GM18870 (cell line): ENCODE results near the gene ICAM4.

ENCODE experiments used
- ATAC-seq: cut with Tn5 transposase; IDR thresholded peaks from one replicate; pipeline ENCODE4 v1.9.1; 2021; ENCODE audit warnings: moderate library complexity; ENCODE audit not compliant: unreplicated experiment

Gene ICAM4

DNA sequence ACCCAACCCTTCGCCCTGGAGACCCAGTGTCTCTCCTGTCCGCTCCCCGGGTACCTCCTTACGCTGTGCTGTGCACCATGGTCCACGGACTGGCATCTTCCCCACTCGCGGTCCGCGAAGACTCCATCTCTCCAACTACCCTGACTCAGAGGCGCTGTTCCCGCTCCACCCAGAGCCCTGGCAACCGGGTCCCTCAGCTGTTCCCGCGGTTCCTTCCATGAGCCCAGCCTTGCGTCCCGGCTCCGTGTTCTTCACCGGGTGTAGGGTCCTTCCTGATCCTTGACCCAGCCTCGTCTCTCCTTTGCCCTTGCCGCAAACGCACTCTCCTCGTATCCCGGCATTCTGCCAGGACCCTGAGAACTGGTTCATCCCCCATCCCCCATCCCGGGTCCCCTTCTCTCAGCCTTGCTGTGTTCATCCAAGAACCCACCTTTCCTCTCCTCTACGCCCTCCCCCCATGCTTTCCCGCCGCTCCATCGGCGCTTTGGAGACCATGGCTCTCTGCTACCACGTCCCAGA, 3.7 kb downstream of the ICAM4 start:
- ATAC-seq, result no peak

DNA sequence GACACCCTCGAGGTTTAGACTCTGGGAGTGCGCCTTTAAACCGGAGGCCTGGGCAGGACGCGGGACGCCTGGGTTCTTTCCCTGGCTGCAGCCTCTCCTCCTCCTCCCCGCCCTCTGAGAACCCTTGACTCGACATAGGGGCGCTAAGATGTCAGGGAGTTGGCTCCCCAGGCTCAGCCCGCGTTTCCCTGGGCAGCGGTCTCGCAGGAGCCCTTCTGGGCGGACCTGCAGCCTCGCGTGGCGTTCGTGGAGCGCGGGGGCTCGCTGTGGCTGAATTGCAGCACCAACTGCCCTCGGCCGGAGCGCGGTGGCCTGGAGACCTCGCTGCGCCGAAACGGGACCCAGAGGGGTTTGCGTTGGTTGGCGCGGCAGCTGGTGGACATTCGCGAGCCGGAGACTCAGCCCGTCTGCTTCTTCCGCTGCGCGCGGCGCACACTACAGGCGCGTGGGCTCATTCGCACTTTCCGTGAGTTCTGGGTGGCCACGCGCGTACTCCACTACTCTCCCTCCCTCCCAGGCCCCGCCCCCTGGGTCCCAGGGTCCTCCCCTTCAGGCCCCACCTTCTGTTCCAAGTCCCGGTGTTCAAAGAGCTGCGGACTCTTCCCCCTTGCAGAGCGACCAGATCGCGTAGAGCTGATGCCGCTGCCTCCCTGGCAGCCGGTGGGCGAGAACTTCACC, 4.3 kb downstream of the ICAM4 start:
- no peak for ATAC-seq

DNA sequence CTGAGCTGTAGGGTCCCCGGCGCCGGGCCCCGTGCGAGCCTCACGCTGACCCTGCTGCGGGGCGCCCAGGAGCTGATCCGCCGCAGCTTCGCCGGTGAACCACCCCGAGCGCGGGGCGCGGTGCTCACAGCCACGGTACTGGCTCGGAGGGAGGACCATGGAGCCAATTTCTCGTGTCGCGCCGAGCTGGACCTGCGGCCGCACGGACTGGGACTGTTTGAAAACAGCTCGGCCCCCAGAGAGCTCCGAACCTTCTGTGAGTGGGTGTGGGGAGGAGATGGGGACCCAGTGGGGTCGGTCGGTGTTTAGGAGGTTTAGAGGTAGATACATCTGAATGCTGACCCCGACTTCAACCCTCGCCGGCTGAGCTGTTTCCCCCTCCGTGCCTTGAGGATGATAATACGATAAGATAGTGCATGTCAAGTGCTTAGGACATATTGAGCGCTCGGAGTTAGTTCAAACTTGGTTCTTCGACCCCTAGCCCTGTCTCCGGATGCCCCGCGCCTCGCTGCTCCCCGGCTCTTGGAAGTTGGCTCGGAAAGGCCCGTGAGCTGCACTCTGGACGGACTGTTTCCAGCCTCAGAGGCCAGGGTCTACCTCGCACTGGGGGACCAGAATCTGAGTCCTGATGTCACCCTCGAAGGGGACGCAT, 4.9 kb downstream of the ICAM4 start:
- ATAC-seq, result no peak

DNA sequence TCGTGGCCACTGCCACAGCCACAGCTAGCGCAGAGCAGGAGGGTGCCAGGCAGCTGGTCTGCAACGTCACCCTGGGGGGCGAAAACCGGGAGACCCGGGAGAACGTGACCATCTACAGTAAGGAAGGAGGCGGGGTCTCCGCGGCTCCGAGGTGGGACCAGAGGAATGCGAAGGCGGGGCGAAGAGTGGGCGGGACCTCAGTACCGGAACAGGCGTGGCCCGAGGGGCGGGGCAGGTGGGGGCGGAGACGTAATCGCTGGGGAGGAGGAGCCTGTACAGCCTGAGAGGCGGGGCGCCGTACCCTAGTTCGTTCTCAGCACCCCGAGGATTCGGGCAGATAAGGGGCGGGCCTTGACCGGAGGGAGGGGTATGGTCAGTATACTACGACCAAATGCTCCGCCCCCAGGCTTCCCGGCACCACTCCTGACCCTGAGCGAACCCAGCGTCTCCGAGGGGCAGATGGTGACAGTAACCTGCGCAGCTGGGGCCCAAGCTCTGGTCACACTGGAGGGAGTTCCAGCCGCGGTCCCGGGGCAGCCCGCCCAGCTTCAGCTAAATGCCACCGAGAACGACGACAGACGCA, 5.5 kb downstream of the ICAM4 start:
- ATAC-seq, result no peak

DNA sequence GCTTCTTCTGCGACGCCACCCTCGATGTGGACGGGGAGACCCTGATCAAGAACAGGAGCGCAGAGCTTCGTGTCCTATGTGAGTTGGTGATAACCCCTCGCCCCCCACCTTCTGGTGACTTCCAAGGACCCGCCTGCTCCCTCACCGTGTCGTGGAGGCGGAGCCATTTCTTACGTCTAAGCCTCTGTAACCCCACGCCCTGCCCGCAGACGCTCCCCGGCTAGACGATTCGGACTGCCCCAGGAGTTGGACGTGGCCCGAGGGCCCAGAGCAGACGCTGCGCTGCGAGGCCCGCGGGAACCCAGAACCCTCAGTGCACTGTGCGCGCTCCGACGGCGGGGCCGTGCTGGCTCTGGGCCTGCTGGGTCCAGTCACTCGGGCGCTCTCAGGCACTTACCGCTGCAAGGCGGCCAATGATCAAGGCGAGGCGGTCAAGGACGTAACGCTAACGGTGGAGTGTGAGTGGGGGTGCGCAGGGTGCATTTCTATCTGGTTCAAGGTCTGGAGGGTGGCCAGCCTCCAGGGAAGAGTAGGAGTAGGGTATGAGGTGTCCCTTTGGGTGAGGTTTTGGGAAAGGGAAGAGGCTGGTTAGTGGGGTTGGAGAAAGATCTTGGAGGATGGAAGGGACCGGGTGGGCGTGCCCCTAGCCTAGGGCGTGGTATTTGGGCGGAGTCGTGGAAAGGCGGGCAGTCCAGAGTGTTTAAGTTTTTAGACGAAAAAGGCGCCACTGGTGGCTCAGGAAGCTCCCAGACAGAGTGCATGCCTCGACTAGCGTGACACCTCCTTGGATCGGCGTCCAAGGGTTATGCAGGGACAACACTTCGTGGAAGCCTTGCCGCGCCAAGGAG, 6.3 kb downstream of the ICAM4 start:
- no peak for ATAC-seq

DNA sequence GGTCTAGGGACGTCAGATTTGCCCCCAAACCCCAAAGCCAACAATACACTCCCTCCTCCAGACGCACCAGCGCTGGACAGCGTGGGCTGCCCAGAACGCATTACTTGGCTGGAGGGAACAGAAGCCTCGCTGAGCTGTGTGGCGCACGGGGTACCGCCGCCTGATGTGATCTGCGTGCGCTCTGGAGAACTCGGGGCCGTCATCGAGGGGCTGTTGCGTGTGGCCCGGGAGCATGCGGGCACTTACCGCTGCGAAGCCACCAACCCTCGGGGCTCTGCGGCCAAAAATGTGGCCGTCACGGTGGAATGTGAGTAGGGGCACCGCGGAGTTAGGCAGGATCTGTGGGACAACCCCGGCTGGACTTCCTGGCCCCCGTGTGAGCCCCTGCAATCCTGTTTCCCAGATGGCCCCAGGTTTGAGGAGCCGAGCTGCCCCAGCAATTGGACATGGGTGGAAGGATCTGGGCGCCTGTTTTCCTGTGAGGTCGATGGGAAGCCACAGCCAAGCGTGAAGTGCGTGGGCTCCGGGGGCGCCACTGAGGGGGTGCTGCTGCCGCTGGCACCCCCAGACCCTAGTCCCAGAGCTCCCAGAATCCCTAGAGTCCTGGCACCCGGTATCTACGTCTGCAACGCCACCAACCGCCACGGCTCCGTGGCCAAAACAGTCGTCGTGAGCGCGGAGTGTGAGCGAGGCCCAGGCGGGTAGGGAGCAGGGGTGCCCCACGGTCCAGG, 7.0 kb downstream of the ICAM4 start:
- no peak for ATAC-seq

DNA sequence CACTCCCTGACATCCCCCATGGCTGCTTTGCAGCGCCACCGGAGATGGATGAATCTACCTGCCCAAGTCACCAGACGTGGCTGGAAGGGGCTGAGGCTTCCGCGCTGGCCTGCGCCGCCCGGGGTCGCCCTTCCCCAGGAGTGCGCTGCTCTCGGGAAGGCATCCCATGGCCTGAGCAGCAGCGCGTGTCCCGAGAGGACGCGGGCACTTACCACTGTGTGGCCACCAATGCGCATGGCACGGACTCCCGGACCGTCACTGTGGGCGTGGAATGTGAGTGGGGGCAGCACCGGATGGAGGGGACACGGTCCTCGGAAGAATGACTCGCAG, 7.6 kb downstream of the ICAM4 start:
- ATAC-seq, result no peak

DNA sequence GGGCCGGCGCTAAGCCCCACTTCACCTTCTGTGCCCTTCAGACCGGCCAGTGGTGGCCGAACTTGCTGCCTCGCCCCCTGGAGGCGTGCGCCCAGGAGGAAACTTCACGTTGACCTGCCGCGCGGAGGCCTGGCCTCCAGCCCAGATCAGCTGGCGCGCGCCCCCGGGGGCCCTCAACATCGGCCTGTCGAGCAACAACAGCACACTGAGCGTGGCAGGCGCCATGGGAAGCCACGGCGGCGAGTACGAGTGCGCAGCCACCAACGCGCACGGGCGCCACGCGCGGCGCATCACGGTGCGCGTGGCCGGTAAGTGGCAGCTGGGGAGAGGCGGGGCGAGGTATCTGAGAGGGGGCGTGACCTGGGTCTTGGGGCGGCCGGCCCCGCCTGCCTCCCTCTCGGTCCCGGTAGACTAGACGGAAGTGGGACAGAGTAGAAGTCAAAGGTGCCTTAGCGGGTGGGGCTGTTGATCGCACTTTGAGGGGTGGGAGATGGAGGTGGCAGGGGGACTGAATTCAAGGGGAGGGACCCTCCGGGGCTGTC, 8.6 kb downstream of the ICAM4 start:
- ATAC-seq, result no peak

DNA sequence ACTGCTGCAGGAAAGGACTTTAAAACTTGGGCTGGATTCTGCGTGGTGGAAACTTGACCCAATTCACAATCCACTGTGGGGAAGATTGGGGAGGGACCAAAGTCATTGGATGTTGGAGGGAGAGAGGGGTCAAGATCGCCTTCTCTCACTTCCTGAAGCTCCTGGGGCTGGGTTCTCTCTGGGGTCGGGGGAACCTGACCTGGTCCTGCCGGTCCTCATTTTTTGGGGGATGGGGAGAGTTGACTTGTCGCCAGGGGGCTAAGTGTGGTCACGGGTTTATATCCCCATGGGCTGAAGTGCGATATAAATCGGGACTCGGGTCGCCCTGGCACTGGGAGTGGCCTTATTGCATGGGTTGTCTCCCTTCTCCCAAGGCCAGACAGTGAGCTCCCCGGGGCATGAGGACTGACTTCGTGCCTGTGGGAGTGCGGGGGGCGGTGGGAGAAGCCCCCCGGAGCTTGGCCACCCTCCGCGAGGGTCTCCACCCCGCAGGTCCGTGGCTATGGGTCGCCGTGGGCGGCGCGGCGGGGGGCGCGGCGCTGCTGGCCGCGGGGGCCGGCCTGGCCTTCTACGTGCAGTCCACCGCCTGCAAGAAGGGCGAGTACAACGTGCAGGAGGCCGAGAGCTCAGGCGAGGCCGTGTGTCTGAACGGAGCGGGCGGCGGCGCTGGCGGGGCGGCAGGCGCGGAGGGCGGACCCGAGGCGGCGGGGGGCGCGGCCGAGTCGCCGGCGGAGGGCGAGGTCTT, 9.3 kb downstream of the ICAM4 start:
- ATAC-seq, result no peak

DNA sequence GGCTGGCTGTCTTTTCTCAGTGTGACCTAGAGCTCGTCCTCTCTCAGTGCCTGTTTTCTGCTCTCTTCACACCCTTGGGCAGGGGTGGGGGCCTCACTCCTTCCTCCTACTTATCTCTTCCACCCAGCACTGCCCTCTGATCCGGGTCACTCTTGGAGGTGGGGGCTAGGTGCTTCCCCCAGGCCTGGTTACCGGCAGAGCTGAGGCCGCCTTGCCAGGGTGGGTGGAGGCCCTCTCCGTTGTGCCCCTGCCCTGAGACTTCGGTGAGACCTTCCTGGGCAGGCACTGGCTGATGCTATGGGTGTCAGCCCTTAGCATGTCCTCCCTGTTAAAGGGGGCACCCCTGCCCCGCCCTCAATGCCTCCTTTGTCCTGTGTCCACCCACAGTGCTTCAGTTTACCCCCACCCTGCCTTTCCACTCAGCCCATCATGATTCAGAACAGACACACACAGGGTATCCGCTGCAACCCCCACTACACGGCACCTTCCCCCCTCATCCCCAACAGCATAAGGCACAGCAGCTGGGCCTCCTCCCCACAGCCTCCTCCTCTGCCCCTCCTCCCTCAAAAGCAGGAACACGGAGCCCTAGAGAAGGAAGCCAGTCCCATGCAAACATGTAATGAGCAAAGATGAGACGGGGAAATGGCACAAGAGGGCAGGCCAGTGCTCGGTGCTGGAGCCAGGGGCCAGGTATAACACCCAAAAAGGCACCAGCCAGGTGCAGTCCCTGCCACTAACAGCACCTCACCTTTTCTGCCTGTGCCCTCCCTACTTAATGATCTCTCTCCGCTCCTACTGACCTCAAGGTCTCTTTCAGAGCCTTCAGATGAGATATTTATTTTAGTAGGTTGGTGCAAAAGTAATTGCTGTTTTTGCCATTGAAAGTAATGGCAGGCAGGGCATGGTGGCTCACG, 13.0 kb downstream of the ICAM4 start:
- no peak for ATAC-seq

DNA sequence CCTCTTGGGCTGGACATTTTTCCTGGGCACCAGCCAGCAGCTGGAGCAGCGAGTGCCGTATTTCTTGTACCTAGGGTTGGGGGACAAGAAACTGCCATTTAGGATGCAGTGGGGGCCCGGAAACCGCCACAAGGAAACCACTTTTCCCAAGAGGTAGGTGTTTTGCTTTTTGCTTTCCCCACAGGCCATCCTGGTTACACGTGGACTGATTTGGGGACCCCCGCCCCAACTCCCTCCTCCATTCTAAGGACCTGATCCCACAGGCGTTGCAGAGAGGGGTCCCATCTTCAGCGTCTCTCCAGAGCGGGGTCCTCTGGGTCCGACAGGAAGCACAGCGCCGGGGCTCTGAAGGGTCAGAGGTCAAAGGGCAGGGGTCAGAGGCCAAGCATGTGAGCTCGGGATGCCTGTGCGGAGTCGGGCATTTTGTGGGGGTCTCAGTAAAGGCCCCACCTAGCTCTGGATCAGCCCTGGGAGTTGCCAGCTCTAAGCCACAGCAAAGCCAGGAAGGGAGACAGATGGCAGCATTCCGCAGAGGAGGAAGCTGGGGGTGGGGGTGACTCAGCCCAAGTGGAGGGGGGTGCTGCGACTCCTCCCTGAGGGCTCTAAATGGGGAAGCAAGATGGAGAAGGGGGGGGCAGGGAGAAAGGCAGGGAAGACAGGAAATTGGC, 18.5 kb downstream of the ICAM4 start:
- no peak for ATAC-seq

DNA sequence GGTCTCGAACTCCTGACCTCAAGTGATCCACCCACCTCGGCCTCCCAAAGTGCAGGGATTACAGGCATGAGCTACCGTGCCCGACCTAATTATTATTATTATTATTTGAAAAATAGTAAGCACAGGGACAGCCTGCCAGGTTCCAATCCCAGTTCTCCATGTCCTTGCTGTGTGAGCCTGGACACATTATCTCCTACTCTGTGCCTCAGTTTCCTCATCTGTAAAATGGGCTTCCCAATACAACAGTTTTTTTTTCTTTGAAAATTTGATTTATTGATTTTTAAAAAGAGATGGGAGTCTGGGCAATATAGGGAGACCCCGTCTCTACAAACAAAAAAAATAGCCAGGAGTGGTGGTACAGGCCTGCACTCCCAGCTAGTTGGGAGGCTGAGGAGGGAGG, 19.6 kb downstream of the ICAM4 start:
- no peak for ATAC-seq

DNA sequence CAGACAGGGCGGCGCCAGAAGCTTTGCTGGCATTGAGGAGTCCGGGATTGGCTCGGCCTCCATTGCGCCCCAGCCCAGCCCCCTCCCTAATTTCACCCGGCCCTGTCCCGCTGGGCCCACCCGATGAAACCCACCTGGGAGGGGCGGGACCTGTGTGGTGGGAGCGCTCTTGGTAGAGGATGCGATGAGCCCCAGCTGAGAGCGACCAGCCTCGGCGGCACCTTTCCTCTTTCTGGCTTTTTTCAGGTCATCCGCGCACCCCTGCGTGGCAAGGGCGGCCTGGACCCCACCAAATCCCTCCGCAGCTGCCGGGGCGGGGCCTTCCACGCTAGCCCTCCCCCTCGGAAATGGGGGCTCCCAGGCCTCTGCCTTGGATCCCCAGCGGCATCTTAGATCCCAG, 22.7 kb downstream of the ICAM4 start, which contains the start of gene ZGLP1:
Gene ZGLP1 (minus strand): TSS at position 393 of the 400 bp plus-strand sequence.
- ATAC-seq, result no peak

DNA sequence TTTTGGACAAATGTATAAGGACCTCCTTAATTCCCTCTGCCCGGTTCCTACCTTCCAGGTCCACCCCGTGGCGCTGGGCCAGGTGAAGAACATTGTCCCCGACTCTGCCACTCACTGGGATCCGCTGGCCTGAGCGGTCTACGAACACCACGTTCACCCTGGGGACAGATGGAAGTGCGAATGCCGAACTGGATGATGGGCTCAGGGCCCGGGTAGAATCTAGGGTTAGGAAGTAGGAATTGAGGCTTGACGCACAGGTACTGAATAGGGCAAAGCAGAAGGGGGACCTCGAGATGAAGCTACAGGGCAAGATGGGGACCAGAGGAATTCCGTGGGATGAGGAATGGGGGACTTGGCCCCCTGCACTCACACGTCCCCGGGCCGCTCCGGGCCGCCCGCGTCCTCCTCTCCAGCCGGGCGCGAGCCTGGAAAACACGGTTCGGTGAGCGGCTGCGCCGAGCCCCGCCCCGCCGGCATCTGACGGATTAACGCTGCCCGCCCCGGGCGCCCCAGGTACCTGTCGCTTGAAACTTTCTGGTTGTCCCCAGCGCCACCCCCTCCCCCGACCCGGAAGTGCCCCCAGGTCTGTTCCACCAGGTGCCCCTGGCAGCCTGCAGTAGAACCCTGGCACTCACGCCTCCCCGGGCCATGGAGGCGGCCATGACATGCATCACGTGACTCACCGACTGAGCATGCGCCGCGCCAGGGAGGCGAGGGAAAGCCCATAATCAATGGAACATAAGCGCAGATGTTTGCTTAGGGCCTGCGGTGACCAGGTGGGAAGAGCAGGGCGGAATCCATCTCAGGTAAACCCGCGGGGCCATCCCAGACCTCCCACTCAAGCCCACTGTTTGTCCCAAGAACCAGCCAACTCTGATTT, 28.8 kb downstream of the ICAM4 start, which contains the start of gene FDX2:
Gene FDX2 (minus strand): TSS at position 681 of the 880 bp plus-strand sequence. CDS start 19 bp downstream, at position 662.
- no peak for ATAC-seq

DNA sequence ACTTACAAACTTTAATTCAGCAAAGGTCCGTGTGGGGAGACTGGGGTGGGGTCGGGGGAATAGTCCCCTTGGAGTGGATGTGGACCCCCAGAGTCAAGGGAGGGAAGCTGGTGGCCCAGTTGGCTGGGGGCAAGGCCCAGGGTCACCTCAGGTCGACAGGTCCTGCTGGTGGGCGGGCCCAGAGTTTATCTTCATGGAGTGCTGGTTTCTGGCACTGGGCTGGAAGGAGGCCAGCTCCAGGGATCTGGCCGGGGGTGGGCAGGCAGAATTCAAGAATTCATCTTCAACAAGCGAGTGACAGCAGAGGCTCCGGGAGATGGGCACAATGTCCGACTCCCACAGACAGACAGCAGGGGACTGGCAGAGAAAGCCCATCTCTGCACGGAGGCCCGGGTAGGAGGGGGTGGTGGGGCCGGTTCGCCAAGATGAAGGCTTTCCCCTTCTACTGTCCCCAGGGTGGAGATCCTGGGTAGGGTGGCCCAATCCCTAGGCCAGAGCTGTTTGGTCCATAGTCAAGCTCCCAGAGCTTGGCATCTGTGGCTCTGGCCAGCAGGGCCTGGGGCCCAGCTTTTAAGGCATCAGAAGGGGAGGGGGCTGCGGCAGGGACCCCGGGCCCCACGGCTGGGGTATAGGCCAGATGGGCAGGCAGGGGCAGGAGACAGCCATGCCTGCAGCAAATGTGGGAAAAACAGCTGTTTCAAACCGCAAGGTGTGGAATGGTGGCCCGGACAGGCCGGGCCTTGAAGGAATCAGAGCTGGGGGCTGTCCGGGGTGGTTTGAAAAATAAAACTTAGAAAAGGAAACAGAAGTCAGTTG, 29.7 kb downstream of the ICAM4 start:
- ATAC-seq, result no peak
